ENCODE data around the gene KRTAP10-12. TPM values are rescaled to one million over a fixed set of nuclear protein-coding genes. Genes with fewer than 3 reads are reported as not detected.

Gene KRTAP10-12
- total RNA-seq, 4 donors from 2014 or later: not detected

GRCh38 chr21:44740742-44741141, 43.8 kb downstream of the KRTAP10-12 start:
- TF ChIP-seq CTCF (IDR thresholded peaks at IDR 0.05; ENCODE audit: low read depth): no peak

- TF ChIP-seq CTCF (IDR thresholded peaks at IDR 0.05; ENCODE audit: low read depth): no peak
Measured at GRCh38 chr21:44741921-44742320, 44.9 kb downstream of the KRTAP10-12 start.

GRCh38 chr21:44742418-44743153, 45.6 kb downstream of the KRTAP10-12 start:
- TF ChIP-seq CTCF (IDR thresholded peaks at IDR 0.05; ENCODE audit: low read depth): no peak

Small RNA genes lying within 50 kb of the gene (small RNA-seq; reads per million reads assigned to genes)
- not detected for gene KRTAP12-6P

Other genes with a start within 250 kb of the KRTAP10-12 start
- 1 to 10 TPM in 3 of 4 donors, under 1 TPM in 1; 0.98 to 4.2 (median 3.0) TPM for gene LRRC3, start 241.7 kb upstream of the KRTAP10-12 start, total RNA-seq
- not detected for gene KRTAP10-1, start 157.0 kb upstream of the KRTAP10-12 start, total RNA-seq
- not detected for gene KRTAP10-2, start 145.7 kb upstream of the KRTAP10-12 start, total RNA-seq
- not detected for gene KRTAP10-3, start 138.4 kb upstream of the KRTAP10-12 start, total RNA-seq
- gene KRTAP10-4, start 123.4 kb upstream of the KRTAP10-12 start, total RNA-seq: not detected
- not detected for gene KRTAP10-5, start 116.6 kb upstream of the KRTAP10-12 start, total RNA-seq
- not detected for gene KRTAP10-6, start 104.7 kb upstream of the KRTAP10-12 start, total RNA-seq
- not detected for gene KRTAP10-7, start 96.6 kb upstream of the KRTAP10-12 start, total RNA-seq
- not detected for gene KRTAP10-8, start 85.1 kb upstream of the KRTAP10-12 start, total RNA-seq
- not detected for gene KRTAP10-9, start 70.1 kb upstream of the KRTAP10-12 start, total RNA-seq
- not detected for gene KRTAP10-10, start 59.8 kb upstream of the KRTAP10-12 start, total RNA-seq
- gene KRTAP10-11, start 50.8 kb upstream of the KRTAP10-12 start, total RNA-seq: not detected
- not detected for gene KRTAP12-4, start 42.5 kb upstream of the KRTAP10-12 start, total RNA-seq
- not detected for gene KRTAP12-3, start 39.2 kb upstream of the KRTAP10-12 start, total RNA-seq
- not detected for gene KRTAP12-2, start 30.2 kb upstream of the KRTAP10-12 start, total RNA-seq
- not detected for gene KRTAP12-1, start 15.0 kb upstream of the KRTAP10-12 start, total RNA-seq
- gene TSPEAR, start 14.4 kb downstream of the KRTAP10-12 start, total RNA-seq: not detected
- 100 to 1,000 TPM in 2 of 4 donors, 10 to 100 TPM in 2; 64.4 to 144 (median 100) TPM for gene UBE2G2, start 104.6 kb downstream of the KRTAP10-12 start, total RNA-seq
- 10 to 100 TPM; 41.3 to 77.0 (median 59.4) TPM for gene SUMO3, start 120.9 kb downstream of the KRTAP10-12 start, total RNA-seq
- 100 to 1,000 TPM; 131 to 244 (median 148) TPM for gene PTTG1IP, start 176.5 kb downstream of the KRTAP10-12 start, total RNA-seq
- gene ITGB2, start 223.7 kb downstream of the KRTAP10-12 start, total RNA-seq: 1,000 to 10,000 TPM in 1 of 4 donors, 100 to 1,000 TPM in 1, 10 to 100 TPM in 2; 55.8 to 1,044 (median 162) TPM
- 10 to 100 TPM in 2 of 4 donors, 1 to 10 TPM in 2; 7.5 to 16.4 (median 10.5) TPM for gene SLX9, start 242.9 kb downstream of the KRTAP10-12 start, total RNA-seq